H1 (cell line): ENCODE results near the gene S100PBP. TPM values are rescaled to one million over a fixed set of nuclear protein-coding genes. Genes with fewer than 3 reads are reported as not detected.

ENCODE experiments used
- CTCF ChIA-PET: fragments of 300-600 bp; sonication (Branson Sonifier 250); formaldehyde crosslinking; loops from one replicate; lab custom pipeline; 2021; ENCODE audit not compliant: partially characterized antibody; lab: Charles Lee
- POLR2A ChIA-PET: fragments of 300-600 bp; sonication (Branson Sonifier 250); formaldehyde crosslinking; loops from one replicate; lab custom pipeline; 2021; ENCODE audit warnings: inconsistent platforms; ENCODE audit not compliant: partially characterized antibody; lab: Charles Lee
- DNase-seq, 2 experiments: peaks; one replicate each; pipeline versions ENCODE4 v3.0.0 to v3.0.0-alpha.2; 2010 to 2022; ENCODE audit warnings: low spot score in 2 of 2, low read depth in 1 of 2, mixed read lengths in 1 of 2
- FAIRE-seq: peaks from 2 replicates; lab custom pipeline; 2011; peaks lifted over from hg19 to GRCh38; lab: Jason Lieb, UNC
- H2AFZ ChIP-seq: 2 replicates; pipeline ENCODE4 v1.8.1; 2012; ENCODE audit warnings: low read length, inconsistent platforms
- H2AK5ac ChIP-seq: 2 replicates; pipeline ENCODE4 v1.6.1; 2013; ENCODE audit warnings: low read depth, low read length
- H2BK120ac ChIP-seq: replicated peaks from 2 replicates; pipeline ENCODE3; 2013; ENCODE audit warnings: low read depth, low read length, inconsistent platforms
- H2BK12ac ChIP-seq: 2 replicates; pipeline ENCODE4 v1.6.1; 2013; ENCODE audit warnings: low read depth, low read length
- H2BK15ac ChIP-seq: 2 replicates; pipeline ENCODE4 v1.6.1; 2013; ENCODE audit warnings: low read length
- H2BK20ac ChIP-seq: 2 replicates; pipeline ENCODE4 v1.6.1; 2013; ENCODE audit warnings: low read length
- H2BK5ac ChIP-seq: 2 replicates; pipeline ENCODE4 v1.6.1; 2013; ENCODE audit warnings: low read depth, low read length
- H3K14ac ChIP-seq: 2 replicates; pipeline ENCODE4 v1.6.1; 2013; ENCODE audit warnings: inconsistent platforms; ENCODE audit not compliant: insufficient read length
- H3K18ac ChIP-seq: 2 replicates; pipeline ENCODE4 v1.6.1; 2013; ENCODE audit warnings: low read length; ENCODE audit errors: extremely low read depth
- H3K23ac ChIP-seq: 2 replicates; pipeline ENCODE4 v1.6.1; 2013; ENCODE audit warnings: inconsistent platforms; ENCODE audit not compliant: insufficient read length
- H3K23me2 ChIP-seq: 2 replicates; pipeline ENCODE4 v1.6.1; 2013; ENCODE audit warnings: low read depth, low read length
- H3K27ac ChIP-seq: 2 replicates; pipeline ENCODE4 v1.6.1; 2011; ENCODE audit warnings: low read depth, low read length, inconsistent platforms
- H3K27me3 ChIP-seq, 4 experiments: replicated peaks in 1 of 4; 1 replicate in 1 of 4; 2 replicates in 3 of 4; pipeline versions ENCODE4 v1.6.1 to v1.8.1; 2011 to 2013; ENCODE audit warnings: low read length in 3 of 4, mild to moderate bottlenecking in 3 of 4, inconsistent platforms in 2 of 4, mixed read lengths in 2 of 4, moderate library complexity in 1 of 4; ENCODE audit not compliant: control insufficient read depth in 3 of 4, insufficient read depth in 3 of 4; ENCODE audit errors: extremely low read depth in 1 of 4
- H3K36me3 ChIP-seq, 4 experiments: 2 replicates each; pipeline versions ENCODE4 v1.6.1 to v1.8.1; 2011 to 2013; ENCODE audit warnings: mild to moderate bottlenecking in 4 of 4, low read length in 3 of 4, moderate library complexity in 2 of 4, control low read depth in 1 of 4, inconsistent platforms in 1 of 4; ENCODE audit not compliant: insufficient read depth in 4 of 4, control insufficient read depth in 2 of 4
- H3K4ac ChIP-seq: replicated peaks from 2 replicates; pipeline ENCODE3; 2013; ENCODE audit warnings: low read length, low read depth, mixed read lengths, inconsistent platforms; ENCODE audit not compliant: insufficient read length
- H3K4me1 ChIP-seq, 4 experiments: replicated peaks in 1 of 4; 1 replicate in 1 of 4; 2 replicates in 3 of 4; pipeline versions ENCODE4 v1.6.1 to v1.8.1; 2011 to 2013; ENCODE audit warnings: low read length in 3 of 4, inconsistent platforms in 2 of 4, mixed read lengths in 1 of 4; ENCODE audit not compliant: insufficient read depth in 4 of 4, control insufficient read depth in 3 of 4
- H3K4me2 ChIP-seq, 2 experiments: 2 replicates each; pipeline versions ENCODE4 v1.6.1 to v1.8.1; 2011 to 2013; ENCODE audit warnings: low read depth in 2 of 2, low read length in 2 of 2, control low read depth in 1 of 2, inconsistent platforms in 1 of 2, mild to moderate bottlenecking in 1 of 2; ENCODE audit not compliant: insufficient read depth in 1 of 2
- H3K4me3 ChIP-seq, 4 experiments: fragments of 200-600, 300-600 bp in 1 of 4; sonication (generic), shearing (Covaris generic), sonication (Bioruptor Twin) in 1 of 4; 2 replicates each; pipeline versions ENCODE4 v1.5.1 to v1.8.1; 2011 to 2016; ENCODE audit warnings: low read length in 4 of 4, low read depth in 3 of 4, control low read depth in 2 of 4, inconsistent platforms in 2 of 4, mild to moderate bottlenecking in 2 of 4, mixed read lengths in 1 of 4, moderate library complexity in 1 of 4; ENCODE audit not compliant: insufficient read depth in 2 of 4; ENCODE audit errors: extremely low read depth in 1 of 4
- H3K56ac ChIP-seq: replicated peaks from 2 replicates; pipeline ENCODE3; 2013; ENCODE audit warnings: low read depth, mild to moderate bottlenecking, mixed read lengths, low read length, inconsistent platforms; ENCODE audit not compliant: insufficient read length
- H3K79me1 ChIP-seq: 2 replicates; pipeline ENCODE4 v1.6.1; 2013; ENCODE audit warnings: low read depth, low read length, control low read depth
- H3K79me2 ChIP-seq, 2 experiments: 2 replicates each; pipeline versions ENCODE4 v1.6.1 to v1.8.1; 2012 to 2013; ENCODE audit warnings: low read length in 2 of 2, mild to moderate bottlenecking in 2 of 2, inconsistent platforms in 1 of 2; ENCODE audit not compliant: insufficient read depth in 2 of 2, control insufficient read depth in 1 of 2
- H3K9ac ChIP-seq, 4 experiments: replicated peaks in 1 of 4; 1 replicate in 1 of 4; 2 replicates in 3 of 4; pipeline versions ENCODE4 v1.6.1 to v1.8.1; 2011 to 2013; ENCODE audit warnings: low read depth in 3 of 4, low read length in 3 of 4, control low read depth in 2 of 4, mild to moderate bottlenecking in 2 of 4, moderate library complexity in 2 of 4, inconsistent platforms in 1 of 4; ENCODE audit errors: extremely low read depth in 1 of 4
- H3K9me3 ChIP-seq, 2 experiments: 2 replicates each; pipeline versions ENCODE4 v1.6.1 to v1.8.1; 2012 to 2013; ENCODE audit warnings: mild to moderate bottlenecking in 2 of 2, moderate library complexity in 2 of 2, control low read depth in 1 of 2, inconsistent platforms in 1 of 2, low read depth in 1 of 2, low read length in 1 of 2, mixed read lengths in 1 of 2; ENCODE audit not compliant: insufficient read depth in 2 of 2
- H4K20me1 ChIP-seq, 2 experiments: replicated peaks in 1 of 2; 2 replicates each; pipeline versions ENCODE3 to v1.8.1; 2011 to 2013; ENCODE audit warnings: inconsistent platforms in 2 of 2, low read length in 2 of 2, mild to moderate bottlenecking in 1 of 2; ENCODE audit not compliant: insufficient read depth in 2 of 2, control insufficient read depth in 1 of 2
- H4K5ac ChIP-seq: 2 replicates; pipeline ENCODE4 v1.6.1; 2013; ENCODE audit warnings: low read length, low read depth, mixed read lengths, inconsistent platforms; ENCODE audit not compliant: insufficient read length
- H4K8ac ChIP-seq: 2 replicates; pipeline ENCODE4 v1.8.0; 2013; ENCODE audit warnings: mild to moderate bottlenecking, moderate library complexity, low read length, inconsistent platforms; ENCODE audit not compliant: insufficient read depth; ENCODE audit errors: extremely low read depth
- H4K91ac ChIP-seq: replicated peaks from 2 replicates; pipeline ENCODE3; 2013; ENCODE audit warnings: low read length, mixed read lengths, inconsistent platforms; ENCODE audit not compliant: insufficient read length
- JUND ChIP-seq: IDR thresholded peaks from 2 replicates; pipeline ENCODE4 v1.6.1; 2011; ENCODE audit warnings: mild to moderate bottlenecking, improper control_type of control experiment, low read length
- WGBS, 2 experiments: shearing (Covaris generic) in 1 of 2; methylation state at CpG; one replicate each; pipeline versions ENCODE4 v1.1.6 to v1.1.7; 2013 to 2015; ENCODE audit warnings: low lambda C conversion rate in 2 of 2, mixed read lengths in 2 of 2, inconsistent platforms in 1 of 2, low coverage in 1 of 2, missing lambda C conversion rate in 1 of 2; ENCODE audit not compliant: insufficient replicate concordance in 2 of 2, insufficient coverage in 1 of 2, insufficient read length in 1 of 2; ENCODE audit errors: extremely low coverage in 1 of 2, missing lambda C conversion rate in 1 of 2; 5-methylcytosine and 5-hydroxymethylcytosine counted together
- polyA plus RNA-seq, 7 experiments: library from polyadenylated mRNA; depleted of rRNA in 3 of 7; stranded (reverse) in 5 of 7; unstranded in 2 of 7; fragments of >200 nt in 5 of 7; fragments of 200-250 nt in 2 of 7; gene quantifications; 1 replicate in 5 of 7; 2 replicates in 1 of 7; 4 replicates in 1 of 7; pipeline versions ENCODE4 v1.2.1 to v1.2.3, GENCODE V29; 2011 to 2013; ENCODE audit warnings: missing spikeins in 2 of 7, mixed read lengths in 2 of 7
- total RNA-seq: library from RNA; stranded (reverse); fragmentation: NEBNext Ultra II Directional; extraction: Animal tissue kit (Norgen Biotek cat#: 25700); gene quantifications from 2 replicates; pipeline ENCODE4 v1.2.1, GENCODE V29; 2021

S100PBP gene
- total and polyA plus RNA-seq, 2 of the 8 experiments (the other 6 are each of a cell fraction or from before 2014, with no cell fraction given) = 43.8 to 68.3 TPM

- peaks cover 4 to 11% (median 7%) of the 10 kb centered on the region in 4 experiments; a peak in 6 of 7 replicates for H3K4me1 ChIP-seq
- DNase-seq (no peak), FAIRE-seq (no peak)
- H3K23ac ChIP-seq = no peak overlapping the region
- H4K91ac ChIP-seq = no peak overlapping the region
- no peak overlapping the region for H3K56ac ChIP-seq
- no peak overlapping the region for H2AK5ac ChIP-seq
- H2BK5ac ChIP-seq = no peak overlapping the region
- H3K27me3 ChIP-seq = no peaks in the 10 kb centered on the region
- H2AFZ ChIP-seq = no peak overlapping the region
- peaks cover 6 to 10% of the 10 kb centered on the region in 2 experiments for H4K20me1 ChIP-seq
- no peaks in the 10 kb centered on the region; the same call in 1 of the 2 replicates for H3K23me2 ChIP-seq
- H3K4me3 ChIP-seq = no peak overlapping the region
- H2BK120ac ChIP-seq = no peak overlapping the region
- peaks cover 18 to 55% (median 38%) of the 10 kb centered on the region in 4 experiments for H3K36me3 ChIP-seq
- H4K8ac ChIP-seq = no peak overlapping the region
- ChIA-PET POLR2A (interaction anchor here (0.7 to 2.9 kb wide), 13 partner anchors 10 to 159 kb away, joined by 3 to 11 read pairs (median 5); no protein-coding TSS in a partner anchor), CTCF (no interaction called here)
- no peak overlapping the region for H2BK15ac ChIP-seq
- no peak overlapping the region for H3K9ac ChIP-seq
- no peak overlapping the region for H3K18ac ChIP-seq
- no peak overlapping the region for H3K14ac ChIP-seq
- H3K27ac ChIP-seq = no peak overlapping the region
- no peak overlapping the region for H3K4me2 ChIP-seq
- H3K9me3 ChIP-seq = no peaks in the 10 kb centered on the region; a peak in 1 of 4 replicates
- H3K4ac ChIP-seq = no peak overlapping the region
- 95% methylated on average over 9 of the region's 9 CpGs; no CpG with 5 or more reads in 1 of the 2 experiments for WGBS, 2 experiments
- peaks cover 28 to 86% of the 10 kb centered on the region in 2 experiments for H3K79me2 ChIP-seq
- no peak overlapping the region for H2BK20ac ChIP-seq
- H4K5ac ChIP-seq = no peak overlapping the region
- peaks cover 7% of the 10 kb centered on the region for H3K79me1 ChIP-seq
- H2BK12ac ChIP-seq = no peak overlapping the region
- no peak for TF ChIP-seq JUND
Observed at GRCh38 chr1:32811265-32811664, 6.2 kb upstream of the S100PBP start.
